ENCODE results near the gene WDPCP. TPM values are rescaled to one million over a fixed set of nuclear protein-coding genes. Genes with fewer than 3 reads are reported as not detected.
"Not testable (repeated sequence)": the region's sequence is repeated elsewhere in the genome, so short reads cannot be mapped to it uniquely, and the experiment has no call there.

Gene WDPCP
- total and polyA plus RNA-seq, 2 experiments from 2014 or later = 8.8 to 20.4 TPM

- TF ChIP-seq ETS1 (IDR thresholded peaks at IDR 0.05) = no peak
Measured at GRCh38 chr2:63159262-63159661, 429.0 kb downstream of the WDPCP start (continued).

GRCh38 chr2:63136683-63137082 lies 451.6 kb downstream of the WDPCP start:
- not testable (repeated sequence) for H3K4me1 Mint-ChIP-seq

GRCh38 chr2:63132020-63132419 lies 456.3 kb downstream of the WDPCP start:
- no peak overlapping the region for H3K4me3 ChIP-seq
- H3K79me2 ChIP-seq (replicated peaks; ENCODE audit: insufficient read depth) = no peaks in the 10 kb centered on the region
- no peaks in the 10 kb centered on the region for H3K27me3 Mint-ChIP-seq (ENCODE audit: insufficient read depth, low read depth, poor library complexity)
- no peaks in the 10 kb centered on the region for H3K4me1 ChIP-seq (ENCODE audit: insufficient read depth)
- H3F3A ChIP-seq (replicated peaks; ENCODE audit: low read depth) = no peaks in the 10 kb centered on the region
- no peaks in the 10 kb centered on the region for H4K20me1 ChIP-seq (replicated peaks; ENCODE audit: insufficient read depth)
- H3K27me3 ChIP-seq (ENCODE audit: insufficient read depth) = no peaks in the 10 kb centered on the region
- ATAC-seq = no peak
- DNase-seq (ENCODE audit: low spot score) = no peak
- H3K9me2 ChIP-seq (ENCODE audit: insufficient read depth) = 0 out of 2 replicates have a peak, but pooled peaks cover 4% of the 10 kb centered on the region
- H3K4me3 Mint-ChIP-seq = no peak overlapping the region
- peaks cover 38% of the 10 kb centered on the region for H3K36me3 Mint-ChIP-seq (ENCODE audit: low read depth)
- H3K4me1 Mint-ChIP-seq = no peaks in the 10 kb centered on the region
- H3K27ac ChIP-seq (ENCODE audit: low read depth) = no peak overlapping the region
- no peak overlapping the region for H2AFZ ChIP-seq
- no peak overlapping the region for H3K27ac Mint-ChIP-seq
- no peak overlapping the region for H3K4me2 ChIP-seq
- H3K9me3 Mint-ChIP-seq = peaks cover 32% of the 10 kb centered on the region
- H3K36me3 ChIP-seq (ENCODE audit: insufficient read depth) = 0 out of 2 replicates have a peak, but pooled peaks cover 4% of the 10 kb centered on the region
- no peak for TF ChIP-seq JUNB (IDR thresholded peaks at IDR 0.05; ENCODE audit: unreplicated experiment)
- TF ChIP-seq NANOG (IDR thresholded peaks at IDR 0.05; ENCODE audit: borderline replicate concordance) = no peak
- TF ChIP-seq ETS1 (IDR thresholded peaks at IDR 0.05) = no peak
- TF ChIP-seq REST (IDR thresholded peaks at IDR 0.05; ENCODE audit: unreplicated experiment) = no peak
- no peak for TF ChIP-seq EZH2phosphoT487 (IDR thresholded peaks at IDR 0.05; ENCODE audit: unreplicated experiment)
- no peak for TF ChIP-seq POLR2AphosphoS5 (IDR thresholded peaks at IDR 0.05; ENCODE audit: low read depth)
- TF ChIP-seq ZNF462 (CRISPR knock-in tag; IDR thresholded peaks at IDR 0.05) = no peak

More at GRCh38 chr2:63136683-63137082, 451.6 kb downstream of the WDPCP start:
- H3K27me3 ChIP-seq (ENCODE audit: insufficient read depth); H3K27me3 Mint-ChIP-seq (ENCODE audit: insufficient read depth, low read depth, poor library complexity); H3K4me2 ChIP-seq; H3K4me3 Mint-ChIP-seq; H3K27ac Mint-ChIP-seq; H3K4me1 ChIP-seq (ENCODE audit: insufficient read depth); ATAC-seq; H3K4me3 ChIP-seq; H2AFZ ChIP-seq; DNase-seq (ENCODE audit: low spot score); H3K36me3 ChIP-seq (ENCODE audit: insufficient read depth); H4K20me1 ChIP-seq (replicated peaks; ENCODE audit: insufficient read depth); H3K79me2 ChIP-seq (replicated peaks; ENCODE audit: insufficient read depth); H3F3A ChIP-seq (replicated peaks; ENCODE audit: low read depth); H3K27ac ChIP-seq (ENCODE audit: low read depth); H3K9me2 ChIP-seq (ENCODE audit: insufficient read depth): not testable (repeated sequence)
- Mint-ChIP-seq H3K9me3 (peaks cover 67% of the 10 kb centered on the region), H3K36me3 (ENCODE audit: low read depth) (peaks cover 61% of the 10 kb centered on the region)
